ENCODE measurements around the gene NCOR1.
"Not testable (repeated sequence)": the region's sequence is repeated elsewhere in the genome, so short reads cannot be mapped to it uniquely, and the experiment has no call there.

NCOR1 gene

GRCh38 chr17:16243801-16244567 lies 28.6 kb upstream of the NCOR1 start:
- no peaks in the 10 kb centered on the region for H3K36me3 ChIP-seq (ENCODE audit: control insufficient read depth, low read depth, low read length)
- H3K9me3 ChIP-seq (ENCODE audit: control insufficient read depth, low read depth, low read length): no peaks in the 10 kb centered on the region
- no peak overlapping the region for H3K9ac ChIP-seq (ENCODE audit: low read length)
- H3K27me3 ChIP-seq (ENCODE audit: control insufficient read depth, insufficient read depth, low read length): no peaks in the 10 kb centered on the region
- no peak overlapping the region for H3K27ac ChIP-seq (ENCODE audit: low read length)
- no peak overlapping the region for H3K4me3 ChIP-seq (ENCODE audit: low read length)
- H3K4me1 ChIP-seq (ENCODE audit: control insufficient read depth, low read depth, low read length): peaks cover 8% of the 10 kb centered on the region

DNA sequence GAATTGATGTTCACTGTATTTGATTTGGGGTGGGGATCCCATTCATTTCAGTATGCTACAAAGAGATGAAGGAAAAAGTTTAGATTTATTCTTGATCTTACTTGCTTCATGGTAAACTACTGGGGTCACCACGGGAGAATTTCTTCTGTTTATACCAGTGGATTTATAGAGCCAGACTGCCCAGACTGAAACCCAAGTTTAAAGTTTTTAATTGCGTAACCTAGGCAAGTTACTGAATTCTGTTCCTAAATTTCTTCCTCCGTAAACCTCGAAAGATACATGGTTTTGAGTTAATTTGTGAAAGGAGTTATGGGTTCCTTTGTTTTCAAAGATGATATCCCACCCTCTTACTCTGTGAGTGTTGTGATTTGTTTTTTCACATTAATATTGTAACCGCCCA lies 28.1 kb upstream of the NCOR1 start:
- H3K27me3 ChIP-seq (ENCODE audit: control insufficient read depth, insufficient read depth, low read length): no peaks in the 10 kb centered on the region
- no peak overlapping the region for H3K27ac ChIP-seq (ENCODE audit: low read length)
- H3K9ac ChIP-seq (ENCODE audit: low read length): no peak overlapping the region
- H3K4me1 ChIP-seq (ENCODE audit: control insufficient read depth, low read depth, low read length): peaks cover 8% of the 10 kb centered on the region
- no peak overlapping the region for H3K4me3 ChIP-seq (ENCODE audit: low read length)
- H3K36me3 ChIP-seq (ENCODE audit: control insufficient read depth, low read depth, low read length): no peaks in the 10 kb centered on the region
- H3K9me3 ChIP-seq (ENCODE audit: control insufficient read depth, low read depth, low read length): no peaks in the 10 kb centered on the region

GRCh38 chr17:16241906-16242399 lies 26.6 kb upstream of the NCOR1 start:
- H3K4me1 ChIP-seq (ENCODE audit: control insufficient read depth, low read depth, low read length): peaks cover 8% of the 10 kb centered on the region
- H3K9ac ChIP-seq (ENCODE audit: low read length): no peak overlapping the region
- no peaks in the 10 kb centered on the region for H3K27me3 ChIP-seq (ENCODE audit: control insufficient read depth, insufficient read depth, low read length)
- H3K27ac ChIP-seq (ENCODE audit: low read length): no peak overlapping the region
- H3K9me3 ChIP-seq (ENCODE audit: control insufficient read depth, low read depth, low read length): no peaks in the 10 kb centered on the region
- no peaks in the 10 kb centered on the region for H3K36me3 ChIP-seq (ENCODE audit: control insufficient read depth, low read depth, low read length)
- H3K4me3 ChIP-seq (ENCODE audit: low read length): no peak overlapping the region

GRCh38 chr17:16239931-16240330 lies 24.6 kb upstream of the NCOR1 start:
- no peak overlapping the region for H3K27ac ChIP-seq (ENCODE audit: low read length)
- H3K27me3 ChIP-seq (ENCODE audit: control insufficient read depth, insufficient read depth, low read length): no peaks in the 10 kb centered on the region
- no peak overlapping the region for H3K9ac ChIP-seq (ENCODE audit: low read length)
- H3K9me3 ChIP-seq (ENCODE audit: control insufficient read depth, low read depth, low read length): no peaks in the 10 kb centered on the region
- peaks cover 8% of the 10 kb centered on the region for H3K4me1 ChIP-seq (ENCODE audit: control insufficient read depth, low read depth, low read length)
- no peak overlapping the region for H3K4me3 ChIP-seq (ENCODE audit: low read length)
- no peaks in the 10 kb centered on the region for H3K36me3 ChIP-seq (ENCODE audit: control insufficient read depth, low read depth, low read length)

GRCh38 chr17:16232391-16232790 lies 17.1 kb upstream of the NCOR1 start:
- Histone ChIP-seq H3K4me1 (ENCODE audit: control insufficient read depth, low read depth, low read length) (no peaks in the 10 kb centered on the region), H3K36me3 (ENCODE audit: control insufficient read depth, low read depth, low read length) (no peaks in the 10 kb centered on the region), H3K9me3 (ENCODE audit: control insufficient read depth, low read depth, low read length) (no peaks in the 10 kb centered on the region), H3K4me3 (ENCODE audit: low read length) (no peak overlapping the region), H3K27ac (ENCODE audit: low read length) (no peak overlapping the region), H3K9ac (ENCODE audit: low read length) (no peak overlapping the region), H3K27me3 (ENCODE audit: control insufficient read depth, insufficient read depth, low read length) (no peaks in the 10 kb centered on the region)

GRCh38 chr17:16229912-16230561 lies 14.7 kb upstream of the NCOR1 start:
- H3K27me3 ChIP-seq (ENCODE audit: control insufficient read depth, insufficient read depth, low read length); H3K27ac ChIP-seq (ENCODE audit: low read length); H3K9me3 ChIP-seq (ENCODE audit: control insufficient read depth, low read depth, low read length); H3K9ac ChIP-seq (ENCODE audit: low read length); H3K36me3 ChIP-seq (ENCODE audit: control insufficient read depth, low read depth, low read length); H3K4me1 ChIP-seq (ENCODE audit: control insufficient read depth, low read depth, low read length); H3K4me3 ChIP-seq (ENCODE audit: low read length): not testable (repeated sequence)

DNA sequence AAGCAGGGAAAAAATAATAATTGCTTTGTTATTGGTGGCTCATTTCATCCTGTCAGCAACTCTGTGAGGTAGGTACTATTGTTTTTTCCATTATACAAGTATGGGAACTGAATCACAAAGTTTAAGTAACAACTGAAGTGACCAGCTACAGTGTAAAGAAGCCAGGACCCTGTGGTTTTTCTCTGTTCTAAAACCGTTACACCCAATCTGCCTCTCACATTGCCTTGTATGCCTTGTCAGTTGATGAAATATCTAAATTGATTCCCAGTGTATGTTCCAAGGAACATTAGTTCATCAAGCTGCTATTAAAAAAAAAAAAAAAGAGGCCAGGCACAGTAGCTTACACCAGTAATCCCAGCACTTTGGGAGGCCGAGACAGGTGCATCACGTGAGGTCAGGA lies 7.1 kb upstream of the NCOR1 start:
- Histone ChIP-seq H3K36me3 (ENCODE audit: control insufficient read depth, low read depth, low read length) (no peaks in the 10 kb centered on the region), H3K9me3 (ENCODE audit: control insufficient read depth, low read depth, low read length) (no peaks in the 10 kb centered on the region), H3K27me3 (ENCODE audit: control insufficient read depth, insufficient read depth, low read length) (no peaks in the 10 kb centered on the region), H3K4me1 (ENCODE audit: control insufficient read depth, low read depth, low read length) (no peaks in the 10 kb centered on the region), H3K4me3 (ENCODE audit: low read length) (no peak overlapping the region), H3K9ac (ENCODE audit: low read length) (no peak overlapping the region), H3K27ac (ENCODE audit: low read length) (no peak overlapping the region)

GRCh38 chr17:16217002-16217635 lies 1.8 kb upstream of the NCOR1 start, which contains the start of gene PIGL:
PIGL (plus strand) TSS chr17:16217210; CDS start chr17:16217227, 17 bp downstream.
- Histone ChIP-seq H3K4me1 (ENCODE audit: control insufficient read depth, low read depth, low read length) (peaks cover 8% of the 10 kb centered on the region), H3K27ac (ENCODE audit: low read length) (peak within 1 kb of the TSS; percentile 85), H3K9me3 (ENCODE audit: control insufficient read depth, low read depth, low read length) (no peaks in the 10 kb centered on the region), H3K36me3 (ENCODE audit: control insufficient read depth, low read depth, low read length) (no peaks in the 10 kb centered on the region), H3K9ac (ENCODE audit: low read length) (peak within 1 kb of the TSS; percentile 94), H3K27me3 (ENCODE audit: control insufficient read depth, insufficient read depth, low read length) (no peaks in the 10 kb centered on the region), H3K4me3 (ENCODE audit: low read length) (peak within 1 kb of the TSS; percentile 95)

DNA sequence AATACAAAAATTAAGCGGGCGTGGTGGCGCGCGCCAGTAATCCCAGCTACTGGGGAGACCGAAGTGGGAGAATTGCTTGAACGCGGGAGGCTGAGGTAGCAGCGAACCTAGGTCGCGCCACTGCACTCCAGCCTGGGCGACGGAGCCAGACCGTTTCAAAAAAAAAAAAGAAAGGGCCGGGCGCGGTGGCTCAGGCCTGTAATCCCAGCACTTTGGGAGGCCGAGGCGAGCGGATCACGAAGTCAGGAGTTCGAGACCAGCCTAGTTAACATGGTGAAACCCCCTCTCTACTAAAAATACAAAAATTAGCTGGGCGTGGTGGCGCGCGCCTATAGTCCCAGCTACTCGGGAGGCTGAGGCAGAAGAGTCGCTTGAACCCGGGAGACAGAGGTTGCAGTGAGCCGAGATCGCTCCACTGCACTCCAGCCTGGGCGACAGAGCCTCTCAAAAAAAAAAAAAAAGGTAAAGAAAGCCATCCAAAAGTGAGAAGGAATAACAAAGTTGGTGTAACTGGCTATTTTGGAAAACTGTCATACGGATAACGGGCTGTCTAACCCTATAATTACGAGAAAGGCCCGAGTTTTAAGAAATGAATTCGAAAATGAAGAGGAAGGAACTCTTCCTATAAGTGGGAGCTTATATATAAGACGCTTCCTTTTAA lies 1.1 kb upstream of the NCOR1 start:
- H3K27ac ChIP-seq (ENCODE audit: low read length); H3K36me3 ChIP-seq (ENCODE audit: control insufficient read depth, low read depth, low read length); H3K4me1 ChIP-seq (ENCODE audit: control insufficient read depth, low read depth, low read length); H3K9me3 ChIP-seq (ENCODE audit: control insufficient read depth, low read depth, low read length); H3K27me3 ChIP-seq (ENCODE audit: control insufficient read depth, insufficient read depth, low read length): not testable (repeated sequence)
- Histone ChIP-seq H3K4me3 (ENCODE audit: low read length) (peak overlapping the region; percentile 95), H3K9ac (ENCODE audit: low read length) (peak overlapping the region; percentile 94)

DNA sequence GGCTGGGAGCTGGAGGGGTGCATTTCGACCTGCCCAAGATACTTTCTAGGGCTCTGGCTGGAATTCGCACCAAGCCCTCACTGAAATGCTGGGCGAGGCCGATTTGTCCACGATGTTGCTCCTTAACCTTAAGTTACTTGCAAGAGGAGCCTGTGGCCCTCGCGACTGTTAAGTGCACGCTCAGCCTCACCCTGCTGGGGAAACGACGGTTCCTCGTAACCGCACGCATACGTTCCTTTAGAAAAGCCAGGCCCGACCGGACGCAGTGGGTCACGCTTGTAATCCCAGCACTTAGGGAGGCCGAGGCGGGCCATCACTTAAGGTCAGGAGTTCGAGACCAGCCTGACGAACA lies 607 bp upstream of the NCOR1 start:
- H3K36me3 ChIP-seq (ENCODE audit: control insufficient read depth, low read depth, low read length): no peaks in the 10 kb centered on the region
- H3K27me3 ChIP-seq (ENCODE audit: control insufficient read depth, insufficient read depth, low read length): no peaks in the 10 kb centered on the region
- peak overlapping the region; percentile 83 for H3K4me3 ChIP-seq (ENCODE audit: low read length)
- peak overlapping the region; percentile 90 for H3K9ac ChIP-seq (ENCODE audit: low read length)
- H3K9me3 ChIP-seq (ENCODE audit: control insufficient read depth, low read depth, low read length): no peaks in the 10 kb centered on the region
- H3K27ac ChIP-seq (ENCODE audit: low read length): peak overlapping the region; percentile 83
- H3K4me1 ChIP-seq (ENCODE audit: control insufficient read depth, low read depth, low read length): peaks cover 8% of the 10 kb centered on the region

DNA sequence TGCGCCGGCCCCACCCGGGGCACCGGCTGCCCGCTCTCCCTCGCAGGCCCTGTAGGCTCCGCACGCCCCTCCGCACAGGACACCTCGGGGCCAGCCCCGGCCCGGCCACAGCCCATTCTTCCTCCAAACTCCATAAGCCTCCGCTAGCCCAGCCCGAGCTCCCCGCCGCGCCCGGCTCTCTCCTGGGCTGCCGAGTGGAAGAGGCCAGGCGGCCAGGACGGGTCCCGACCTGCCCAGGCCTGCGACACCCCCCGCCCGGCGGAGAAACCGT lies 397 bp downstream of the NCOR1 start:
- Histone ChIP-seq H3K4me3 (ENCODE audit: low read length) (peak overlapping the region; percentile 83), H3K27me3 (ENCODE audit: control insufficient read depth, insufficient read depth, low read length) (no peaks in the 10 kb centered on the region), H3K27ac (ENCODE audit: low read length) (peak overlapping the region; percentile 47), H3K4me1 (ENCODE audit: control insufficient read depth, low read depth, low read length) (peaks cover 8% of the 10 kb centered on the region), H3K36me3 (ENCODE audit: control insufficient read depth, low read depth, low read length) (no peaks in the 10 kb centered on the region), H3K9ac (ENCODE audit: low read length) (peak overlapping the region; percentile 90), H3K9me3 (ENCODE audit: control insufficient read depth, low read depth, low read length) (no peaks in the 10 kb centered on the region)

Measured in iPS-18a (cell line).